HG03025 (cell line): ENCODE measurements around the gene SCN2A.
"Not testable (repeated sequence)": the region's sequence is repeated elsewhere in the genome, so short reads cannot be mapped to it uniquely, and the experiment has no call there.

Experiments used
- ATAC-seq: cut with Tn5 transposase; IDR thresholded peaks from one replicate; pipeline ENCODE4 v1.9.1; 2021; ENCODE audit warnings: mild to moderate bottlenecking, moderate library complexity; ENCODE audit not compliant: unreplicated experiment, low FRiP score

SCN2A gene

GRCh38 chr2:165248238-165248637 lies 9.0 kb downstream of the SCN2A start:
- no peak for ATAC-seq

GRCh38 chr2:165251366-165251765 lies 12.2 kb downstream of the SCN2A start:
- ATAC-seq, result no peak

- ATAC-seq, result no peak
Measured at GRCh38 chr2:165253178-165253577, 14.0 kb downstream of the SCN2A start.

GRCh38 chr2:165256618-165257017 lies 17.4 kb downstream of the SCN2A start:
- ATAC-seq, result no peak

- not testable (repeated sequence) for ATAC-seq
Measured at GRCh38 chr2:165260347-165260746, 21.1 kb downstream of the SCN2A start.

GRCh38 chr2:165268754-165269153 lies 29.5 kb downstream of the SCN2A start:
- peak; percentile 58 for ATAC-seq

- no peak for ATAC-seq
Measured at GRCh38 chr2:165273176-165273575, 34.0 kb downstream of the SCN2A start.

- ATAC-seq, result no peak
Measured at GRCh38 chr2:165274698-165275097, 35.5 kb downstream of the SCN2A start.

GRCh38 chr2:165275932-165276331 lies 36.7 kb downstream of the SCN2A start:
- no peak for ATAC-seq

GRCh38 chr2:165277295-165277694 lies 38.1 kb downstream of the SCN2A start:
- ATAC-seq, result no peak

GRCh38 chr2:165277860-165278656 lies 38.8 kb downstream of the SCN2A start:
- ATAC-seq, result no peak

- ATAC-seq, result no peak
Measured at GRCh38 chr2:165280356-165280755, 41.1 kb downstream of the SCN2A start.

GRCh38 chr2:165281387-165281786 lies 42.2 kb downstream of the SCN2A start:
- ATAC-seq, result no peak

GRCh38 chr2:165283342-165283741 lies 44.1 kb downstream of the SCN2A start:
- no peak for ATAC-seq

- no peak for ATAC-seq
Measured at GRCh38 chr2:165287094-165287778, 48.0 kb downstream of the SCN2A start.

- ATAC-seq, result no peak
Measured at GRCh38 chr2:165289069-165289468, 49.9 kb downstream of the SCN2A start.

- peak; percentile 100 for ATAC-seq
Measured at GRCh38 chr2:165293440-165294420, 54.5 kb downstream of the SCN2A start.

- no peak for ATAC-seq
Measured at GRCh38 chr2:165294912-165295311, 55.7 kb downstream of the SCN2A start.

- ATAC-seq, result no peak
Measured at GRCh38 chr2:165295643-165296042, 56.4 kb downstream of the SCN2A start.

GRCh38 chr2:165305391-165306096 lies 66.3 kb downstream of the SCN2A start:
- ATAC-seq, result no peak
